Stomach (tissue), 9 donors: ENCODE data around the gene BAIAP2L2. TPM values are rescaled to one million over a fixed set of nuclear protein-coding genes. Genes with fewer than 3 reads are reported as not detected.
"Not testable (repeated sequence)": the region's sequence is repeated elsewhere in the genome, so short reads cannot be mapped to it uniquely, and the experiment has no call there.

Experiments used
- DNase-seq, 2 donors: peaks; one replicate each; pipeline versions ENCODE4 v3.0.0 to v3.0.0-alpha.2; 2013 to 2019
- H3K27ac ChIP-seq, 5 donors: fragments of 200-600 bp in 4 of 5; sonication (generic) in 4 of 5; one replicate each; pipeline ENCODE4 v1.5.1; 2013 to 2019; ENCODE audit warnings: mild to moderate bottlenecking in 1 of 5, moderate library complexity in 1 of 5
- H3K27me3 ChIP-seq, 3 donors: fragments of 200-600 bp; sonication (generic); one replicate each; pipeline ENCODE4 v1.5.1; 2017 to 2019; ENCODE audit warnings: mixed run types in 1 of 3
- H3K36me3 ChIP-seq, 4 donors: fragments of 200-600 bp; sonication (generic); 1 replicate in 3 of 4; 2 replicates in 1 of 4; pipeline ENCODE4 v1.5.1; 2016 to 2019
- H3K4me1 ChIP-seq, 4 donors: fragments of 200-600 bp; sonication (generic); one replicate each; pipeline ENCODE4 v1.5.1; 2016 to 2019
- H3K4me3 ChIP-seq, 4 donors: fragments of 200-600 bp; sonication (generic) in 3 of 4; one replicate each; pipeline ENCODE4 v1.5.1; 2016 to 2019; ENCODE audit warnings: mild to moderate bottlenecking in 1 of 4
- H3K9me3 ChIP-seq, 4 donors: fragments of 200-600 bp; sonication (generic); one replicate each; pipeline ENCODE4 v1.5.1; 2016 to 2019
- CTCF ChIP-seq, 7 experiments: fragments of 450-650 bp in 4 of 7; fragments of 200-600 bp in 3 of 7; sonication (generic) in 3 of 7; IDR thresholded peaks; one replicate each; pipeline ENCODE4 v1.5.1; 2016 to 2019; ENCODE audit warnings: antibody characterized with exemption in 7 of 7, control low read depth in 2 of 7, mild to moderate bottlenecking in 1 of 7
- EP300 ChIP-seq: sonication (generic); formaldehyde crosslinking; IDR thresholded peaks from one replicate; pipeline ENCODE4 v1.6.1; 2017; ENCODE audit warnings: antibody characterized with exemption
- POLR2A ChIP-seq, 4 donors: fragments of 450-650 bp; IDR thresholded peaks; one replicate each; pipeline ENCODE4 v1.6.1; 2016; ENCODE audit warnings: antibody characterized with exemption in 4 of 4, control low read depth in 2 of 4, mild to moderate bottlenecking in 1 of 4, moderate library complexity in 1 of 4
- POLR2AphosphoS5 ChIP-seq, 3 donors: sonication (generic); formaldehyde crosslinking; IDR thresholded peaks; one replicate each; pipeline ENCODE4 v1.6.1; 2016; ENCODE audit warnings: antibody characterized with exemption in 3 of 3
- WGBS, 5 donors: extraction: QIAGEN DNeasy Blood & Tissue Kit in 3 of 5; methylation state at CpG; one replicate each; pipeline versions ENCODE4 v1.1.5 to v1.1.7; 2013 to 2018; 5-methylcytosine and 5-hydroxymethylcytosine counted together
- intact Hi-C: fragments of 100-400 bp; cut with DNase I; formaldehyde crosslinking; loops from one replicate; pipeline ENCODE4 v1.15.1; 2023; ENCODE audit warnings: low total_unique reads
- polyA plus RNA-seq, 3 donors: library from polyadenylated mRNA; stranded (reverse); fragments of 200-250 nt; gene quantifications; one replicate each; pipeline ENCODE4 v1.2.3, GENCODE V29; 2013
- total RNA-seq, 5 donors: library from RNA; depleted of rRNA; stranded (reverse); fragments of >200 nt; gene quantifications; one replicate each; pipeline versions ENCODE4 v1.1.0 to v1.2.3, GENCODE V29; 2014 to 2016
- donor health status: healthy with polysubstance abuse.
- donor health status: Bipolar disorder and iron deficiency.
- donor health status: healthy.

Gene BAIAP2L2
- total and polyA plus RNA-seq, 8 donors = 1.2 to 397 (median 5.4) TPM

- Histone ChIP-seq H3K27me3 (no peaks in the 10 kb centered on the region), H3K27ac (peak overlapping the region in 4 of 5 donors; percentile 33 to 54 (median 42)), H3K4me3 (no peak overlapping the region), H3K36me3 (no peaks in the 10 kb centered on the region), H3K9me3 (no peaks in the 10 kb centered on the region), H3K4me1 (peaks cover 8 to 25% (median 9%) of the 10 kb centered on the region in 4 donors)
- peak in 1 of 2 donors; percentile 10 for DNase-seq
- TF ChIP-seq POLR2AphosphoS5 (IDR thresholded peaks at IDR 0.05) = no peak
- no peak for TF ChIP-seq POLR2A (IDR thresholded peaks at IDR 0.05)
- TF ChIP-seq EP300 = no peak
- no peak for TF ChIP-seq CTCF (IDR thresholded peaks at IDR 0.05)
- WGBS, 5 donors = 74 to 87% (median 84%) methylated on average over 41 to 46 of the region's 46 CpGs
- intact Hi-C loops = no loop called here
Measured at GRCh38 chr22:38038890-38039812, 71.3 kb downstream of the BAIAP2L2 start.

- 87 to 96% (median 94%) methylated on average over 17 to 23 of the region's 23 CpGs for WGBS, 5 donors
- Histone ChIP-seq H3K36me3 (no peaks in the 10 kb centered on the region), H3K9me3 (no peaks in the 10 kb centered on the region), H3K4me1 (peaks cover 14 to 32% (median 16%) of the 10 kb centered on the region in 4 donors), H3K27me3 (no peaks in the 10 kb centered on the region), H3K27ac (peak overlapping the region in 2 of 5 donors; percentile 51 to 54), H3K4me3 (no peak overlapping the region)
- intact Hi-C loops = no loop called here
- peak in 1 of 2 donors; percentile 51 for DNase-seq
- TF ChIP-seq CTCF (IDR thresholded peaks at IDR 0.05) (no peak), EP300 (no peak), POLR2AphosphoS5 (IDR thresholded peaks at IDR 0.05) (no peak), POLR2A (IDR thresholded peaks at IDR 0.05) (no peak)
Measured at GRCh38 chr22:38038426-38038825, 72.1 kb downstream of the BAIAP2L2 start.

DNA sequence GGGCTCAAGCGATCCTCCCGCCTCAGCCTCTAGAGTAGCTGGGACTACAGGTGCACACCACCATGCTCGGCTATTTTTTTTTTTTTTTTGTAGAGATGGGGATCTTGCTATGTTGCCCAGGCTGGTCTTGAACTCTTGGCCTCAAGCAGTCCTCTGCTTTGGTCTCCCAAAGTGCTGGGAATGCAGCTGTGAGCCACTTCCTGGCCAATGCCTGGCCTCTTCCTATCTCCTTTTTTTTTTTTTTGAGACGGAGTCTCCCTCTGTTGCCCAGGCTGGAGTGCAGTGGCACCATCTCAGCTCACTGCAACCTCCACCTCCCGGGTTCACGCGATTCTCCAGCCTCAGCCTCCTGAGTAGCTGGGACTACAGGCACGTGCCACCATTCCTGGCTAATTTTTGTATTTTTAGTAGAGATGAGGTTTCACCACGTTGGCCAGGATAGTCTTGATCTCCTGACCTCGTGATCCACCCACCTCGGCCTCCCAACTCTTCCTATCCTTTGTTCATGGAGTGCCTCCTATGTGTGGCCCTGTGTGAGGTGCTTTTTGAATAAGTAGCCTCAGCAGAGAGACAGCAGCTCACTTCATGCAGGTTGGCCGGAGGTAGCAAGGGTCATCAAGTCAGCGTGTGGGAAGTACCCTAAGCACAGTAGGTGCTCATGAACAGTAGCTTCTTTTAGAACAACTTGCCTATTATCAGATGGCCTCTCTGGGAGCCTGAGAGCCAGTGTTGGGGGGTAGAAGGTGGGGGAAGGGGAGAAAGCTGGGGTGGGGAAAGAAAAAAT lies 72.9 kb downstream of the BAIAP2L2 start:
- WGBS, 5 donors = 86 to 91% (median 89%) methylated on average over 13 of the region's 13 CpGs
- H3K27ac ChIP-seq = peak overlapping the region in 1 of 5 donors; percentile 54
- DNase-seq = not testable (repeated sequence)

GRCh38 chr22:38036392-38037062 lies 74.0 kb downstream of the BAIAP2L2 start:
- H3K4me1 ChIP-seq = peaks cover 14 to 26% (median 22%) of the 10 kb centered on the region in 4 donors
- peak in 1 of 2 donors; percentile 2 for DNase-seq
- H3K27ac ChIP-seq = peak overlapping the region in 1 of 5 donors; percentile 26
- no peaks in the 10 kb centered on the region for H3K9me3 ChIP-seq
- no peaks in the 10 kb centered on the region for H3K36me3 ChIP-seq
- H3K27me3 ChIP-seq = no peaks in the 10 kb centered on the region
- no peak overlapping the region for H3K4me3 ChIP-seq
- 76 to 81% (median 81%) methylated on average over 10 of the region's 10 CpGs for WGBS, 5 donors
- intact Hi-C loops = no loop called here
- TF ChIP-seq POLR2A (IDR thresholded peaks at IDR 0.05) (no peak), EP300 (no peak), CTCF (IDR thresholded peaks at IDR 0.05) (no peak), POLR2AphosphoS5 (IDR thresholded peaks at IDR 0.05) (no peak)

More for the DNA sequence above, 72.9 kb downstream of the BAIAP2L2 start:
- H3K9me3 ChIP-seq, H3K27me3 ChIP-seq, H3K4me3 ChIP-seq, intact Hi-C loops, H3K36me3 ChIP-seq: not testable (repeated sequence)
- H3K4me1 ChIP-seq = peaks cover 14 to 34% (median 22%) of the 10 kb centered on the region in 4 donors
